ENCODE data around the gene TAC3. TPM values are rescaled to one million over a fixed set of nuclear protein-coding genes. Genes with fewer than 3 reads are reported as not detected.

TAC3 gene
- total RNA-seq, 1 experiment from 2014 or later: 6.2 TPM

GRCh38 chr12:56996793-56997545 lies 19.4 kb downstream of the TAC3 start:
- H3K36me3 Mint-ChIP-seq (ENCODE audit: insufficient read depth in 1 of 3, low read depth in 3 of 3): peaks cover 9 to 40% (median 36%) of the 10 kb centered on the region in 3 experiments
- H3K9me3 Mint-ChIP-seq: no peaks in the 10 kb centered on the region; a peak in 1 of 5 replicates
- H3K79me2 ChIP-seq (ENCODE audit: insufficient read depth, low read length): peaks cover 3% of the 10 kb centered on the region
- no peak overlapping the region for H3K18ac ChIP-seq (ENCODE audit: insufficient read length, low read depth, low read length)
- no peak overlapping the region for H4K5ac ChIP-seq (ENCODE audit: insufficient read length, low read depth, low read length)
- no peaks in the 10 kb centered on the region for H3K27me3 ChIP-seq (ENCODE audit: insufficient read depth, low read length)
- no peaks in the 10 kb centered on the region for H3K4me1 ChIP-seq (ENCODE audit: insufficient read depth, low read length)
- H3K23me2 ChIP-seq (ENCODE audit: insufficient read length, low read depth, low read length, poor library complexity, severe bottlenecking): no peaks in the 10 kb centered on the region
- no peak overlapping the region for H2AFZ ChIP-seq (ENCODE audit: low read length)
- H3K9ac ChIP-seq (ENCODE audit: extremely low read depth, insufficient read length, low read length): no peak overlapping the region
- no peak overlapping the region for H3K27ac ChIP-seq (ENCODE audit: insufficient read length, low read depth, low read length)
- no peak overlapping the region for H2BK20ac ChIP-seq (ENCODE audit: low read depth, low read length, poor library complexity, severe bottlenecking)
- no peak overlapping the region for H3K56ac ChIP-seq (ENCODE audit: insufficient read length, low read depth, low read length)
- H2BK120ac ChIP-seq (ENCODE audit: low read depth, low read length, poor library complexity, severe bottlenecking): no peak overlapping the region
- H2BK12ac ChIP-seq (ENCODE audit: insufficient read length, low read depth, low read length): no peak overlapping the region
- H3T11ph ChIP-seq (ENCODE audit: low read length): no peak overlapping the region
- no peak for TF ChIP-seq CTCF (conservative IDR thresholded peaks at IDR 0.05)
- peaks cover 5 to 7% of the 10 kb centered on the region in 2 experiments for H3K4me1 Mint-ChIP-seq
- no CpG with 5 or more reads among the region's 12 CpGs for WGBS (ENCODE audit: extremely low coverage, insufficient read length, low lambda C conversion rate)
- no peak overlapping the region for H4K91ac ChIP-seq (ENCODE audit: insufficient read length, low read depth, low read length)
- H2BK15ac ChIP-seq (ENCODE audit: low read depth, low read length): no peak overlapping the region
- H3K4ac ChIP-seq (ENCODE audit: low read depth, low read length): no peak overlapping the region
- no peak overlapping the region for H3K4me2 ChIP-seq (ENCODE audit: insufficient read depth, insufficient read length, low read length)
- no peaks in the 10 kb centered on the region for H4K20me1 ChIP-seq (ENCODE audit: control insufficient read depth, insufficient read depth, insufficient read length)
- H3K9me3 ChIP-seq (ENCODE audit: control insufficient read depth, low read depth, low read length): no peaks in the 10 kb centered on the region
- H4K8ac ChIP-seq (replicated peaks; ENCODE audit: insufficient read length, low read depth, low read length): no peak overlapping the region
- DNase-seq: no peak
- no peak overlapping the region for H3K27ac Mint-ChIP-seq
- no peak overlapping the region for H2BK5ac ChIP-seq (ENCODE audit: insufficient read length, low read length)
- no peak overlapping the region for H3K4me3 Mint-ChIP-seq
- H2AK5ac ChIP-seq (ENCODE audit: insufficient read length, low read length): no peak overlapping the region
- no peaks in the 10 kb centered on the region for H3K27me3 Mint-ChIP-seq (ENCODE audit: low read depth)
- H3K79me1 ChIP-seq (ENCODE audit: insufficient read depth, low read depth, low read length, poor library complexity, severe bottlenecking): peaks cover 13% of the 10 kb centered on the region
- H3K14ac ChIP-seq (ENCODE audit: insufficient read depth, low read length): no peak overlapping the region
- H3K23ac ChIP-seq (ENCODE audit: insufficient read length, low read depth, low read length): no peak overlapping the region

Measured in H9 (cell line).